A172 (cell line): ENCODE results near the gene GRK5. TPM values are rescaled to one million over a fixed set of nuclear protein-coding genes. Genes with fewer than 3 reads are reported as not detected.

Experiments used
- DNase-seq: peaks from one replicate; pipeline ENCODE4 v3.0.0-alpha.2; 2015; ENCODE audit warnings: low spot score
- total RNA-seq: library from RNA; depleted of rRNA; stranded (reverse); fragments of >200 nt; shearing (Covaris generic); gene quantifications from 2 replicates; pipeline ENCODE4 v1.2.3, GENCODE V29; 2014

GRK5 gene
- total RNA-seq, 1 experiment from 2014 or later, result 13.0 TPM

GRCh38 chr10:119341459-119342301 is 134.3 kb downstream of the GRK5 start:
- DNase-seq, result peak; percentile 82

DNA sequence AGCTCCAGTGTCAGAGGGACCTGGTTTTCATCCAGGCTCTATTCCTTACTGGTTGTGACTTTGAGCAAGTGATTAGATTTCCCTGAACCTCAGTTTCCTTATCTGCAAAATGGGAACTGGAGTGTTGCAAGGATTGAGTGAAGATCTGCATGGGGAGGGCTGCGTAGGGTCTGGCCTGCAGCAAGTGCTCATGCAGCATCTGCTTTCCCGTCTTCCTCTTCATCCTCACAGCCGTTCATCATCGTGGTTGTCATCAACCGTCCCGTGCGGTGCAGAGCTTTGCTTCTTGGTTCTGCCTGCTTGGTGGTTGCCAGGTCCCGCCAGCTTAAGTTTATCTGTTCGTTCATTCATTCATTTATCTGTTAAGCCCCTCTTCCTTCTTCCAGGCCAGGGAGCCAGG is 135.0 kb downstream of the GRK5 start:
- no peak for DNase-seq

DNA sequence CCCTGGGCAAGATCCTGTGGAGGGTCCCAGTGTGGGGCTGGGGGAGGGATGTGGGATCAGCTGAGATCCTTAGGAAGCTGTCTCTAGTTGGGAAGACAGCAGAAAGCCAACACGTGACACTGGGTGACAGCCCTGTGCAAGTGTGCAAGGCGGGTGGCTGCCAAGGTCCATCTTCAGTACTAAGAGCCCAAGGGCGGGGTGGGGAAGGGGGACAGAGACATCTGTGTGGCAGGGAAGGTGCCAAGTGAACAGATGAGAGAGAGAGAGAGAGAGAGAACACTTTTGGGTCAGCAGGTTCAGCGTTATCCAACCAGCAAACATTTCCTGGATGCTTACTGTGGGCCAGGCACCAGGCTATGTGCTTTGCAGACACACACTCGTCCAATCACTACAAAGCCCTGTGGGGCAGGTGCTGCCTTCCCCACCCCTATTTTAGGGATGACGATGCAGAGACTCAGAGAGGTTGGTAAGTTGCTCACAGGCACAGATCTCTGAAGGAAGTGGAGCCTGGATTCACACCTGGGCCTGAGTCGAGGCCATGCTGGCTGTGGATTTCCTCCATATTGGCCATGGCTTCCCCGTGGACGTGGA is 135.7 kb downstream of the GRK5 start:
- DNase-seq, result no peak

GRCh38 chr10:119344381-119344780 is 137.0 kb downstream of the GRK5 start:
- no peak for DNase-seq

GRCh38 chr10:119346095-119346832 is 138.9 kb downstream of the GRK5 start:
- peak; percentile 30 for DNase-seq

DNA sequence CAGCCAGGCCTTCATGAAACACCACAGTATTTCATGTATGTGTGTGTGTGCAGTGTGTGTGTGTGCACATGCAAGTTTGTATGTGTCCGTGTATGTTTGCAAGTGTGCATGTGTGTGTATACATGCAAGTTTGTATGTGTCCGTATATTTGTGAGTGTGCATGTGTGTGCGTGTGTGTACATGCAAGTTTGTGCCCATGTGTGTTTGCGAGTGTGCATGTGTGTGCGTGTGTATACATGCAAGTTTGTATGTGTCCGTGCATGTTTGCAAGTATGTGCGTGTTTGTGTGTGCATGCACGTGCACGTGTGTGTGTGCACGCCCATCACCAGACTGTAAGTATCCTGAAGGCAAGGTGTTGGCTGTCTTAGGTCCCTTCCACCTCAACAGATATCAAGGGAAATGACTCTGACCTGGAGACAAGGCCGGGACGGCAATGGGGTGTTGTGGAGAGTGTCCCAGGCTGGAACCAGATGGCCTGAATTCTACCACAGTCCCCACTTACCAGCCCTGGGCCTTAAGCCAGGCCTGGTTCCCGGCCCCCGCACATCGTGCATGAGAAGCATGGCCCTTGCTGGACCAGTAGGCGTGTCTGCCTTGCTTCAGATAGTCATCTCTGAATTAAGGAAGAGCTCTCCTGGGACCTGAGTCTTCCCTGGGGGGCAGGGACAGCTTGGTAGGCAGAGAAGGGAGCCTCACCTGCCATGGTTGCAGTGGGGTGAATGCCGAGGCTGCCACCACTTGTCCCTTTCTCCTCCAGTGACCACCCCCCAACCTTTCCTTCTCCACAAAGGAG is 140.0 kb downstream of the GRK5 start:
- DNase-seq, result no peak

DNA sequence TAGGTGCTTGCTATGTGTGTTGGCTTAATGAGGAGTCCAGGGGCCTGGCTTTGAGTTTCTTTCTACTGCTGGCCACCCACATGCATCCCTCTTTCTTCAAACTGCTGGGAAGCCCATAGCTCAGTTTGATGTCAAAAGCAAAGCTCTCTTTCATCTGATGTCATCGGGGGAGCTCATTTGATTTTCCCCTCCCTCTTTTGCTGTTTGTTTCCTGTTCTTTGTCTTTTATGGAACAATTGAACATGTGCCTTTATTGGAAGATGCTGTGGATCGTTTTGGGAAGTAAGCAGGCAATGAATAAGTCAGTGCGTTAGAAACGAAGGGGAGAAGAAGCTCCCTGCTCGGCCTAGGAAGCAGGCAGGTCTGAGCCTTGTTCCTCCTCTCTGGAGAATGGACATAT is 140.7 kb downstream of the GRK5 start:
- DNase-seq, result no peak

GRCh38 chr10:119348516-119349240 is 141.3 kb downstream of the GRK5 start:
- no peak for DNase-seq

DNA sequence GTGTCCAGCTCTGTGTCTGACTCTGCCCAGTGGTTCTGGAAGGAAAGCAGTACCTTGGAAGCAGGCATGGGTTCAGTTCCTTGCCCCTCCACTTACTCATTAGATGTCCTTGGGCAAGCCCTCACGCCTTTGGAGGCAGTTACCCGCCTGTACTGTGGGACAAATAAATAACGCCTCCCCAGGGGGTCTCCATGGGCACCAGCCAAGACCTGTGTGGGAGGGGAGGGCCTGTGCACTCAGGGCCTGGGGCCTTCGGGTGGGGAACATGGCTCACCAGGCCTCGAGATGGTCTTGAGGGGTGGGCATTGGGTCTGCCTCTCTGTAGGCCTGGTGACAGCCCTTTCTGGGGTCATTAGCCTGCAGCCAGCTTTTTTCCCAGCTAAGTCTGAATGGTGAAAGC is 142.0 kb downstream of the GRK5 start:
- DNase-seq, result no peak

DNA sequence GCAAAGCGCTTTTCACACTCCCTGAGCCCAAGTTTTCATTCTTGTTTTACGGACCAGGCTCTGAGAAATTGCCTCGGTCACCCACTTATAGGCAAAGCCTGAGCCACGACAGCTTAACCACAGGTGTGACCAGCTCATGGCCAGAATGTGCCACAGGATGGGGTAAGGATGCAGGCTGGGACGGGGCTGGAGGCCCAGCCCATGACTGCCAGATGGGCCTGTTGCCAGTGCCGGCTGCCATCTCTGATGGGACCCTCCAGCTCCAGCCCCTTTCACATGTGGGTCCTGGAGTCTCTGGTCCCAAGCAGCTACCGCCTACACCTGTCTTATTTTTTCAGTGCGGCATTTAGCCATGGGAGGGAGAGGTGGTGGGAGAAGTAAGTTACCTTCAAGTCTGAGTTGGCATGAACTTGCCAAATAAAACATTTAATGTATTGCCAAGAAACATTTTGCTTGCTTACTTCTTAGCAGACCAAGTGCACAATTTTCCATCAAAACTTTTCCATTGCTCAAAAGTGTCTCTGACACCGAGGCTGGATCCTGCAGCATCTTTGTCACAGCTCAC is 142.6 kb downstream of the GRK5 start:
- no peak for DNase-seq

DNA sequence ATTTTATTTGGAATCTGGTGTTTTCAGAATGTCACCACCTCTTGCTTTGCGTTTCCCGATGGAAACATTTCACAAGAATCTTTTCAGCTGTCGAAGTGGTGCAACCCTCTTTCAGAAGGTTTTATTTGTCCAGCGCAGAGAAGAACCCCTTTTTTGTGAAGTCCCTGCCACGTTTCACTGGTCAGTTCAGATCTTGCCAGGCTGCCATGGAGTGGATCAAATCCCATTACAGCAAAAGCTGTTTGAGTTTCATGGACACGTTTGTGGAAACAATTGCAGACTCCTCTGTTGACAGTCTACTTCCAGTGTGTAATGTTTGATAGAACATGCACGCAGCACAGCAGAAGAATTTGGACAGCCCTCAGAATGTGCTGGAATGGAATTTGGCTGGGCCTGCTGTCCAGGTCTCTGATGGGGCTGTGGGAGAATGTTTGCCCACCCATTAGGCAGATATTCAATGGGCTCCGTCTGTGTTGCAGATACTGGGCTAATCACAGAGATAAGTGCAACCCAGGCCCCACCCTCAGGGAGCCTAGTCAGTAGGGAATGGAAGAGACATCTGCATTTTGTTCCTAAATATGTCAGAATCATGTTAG is 143.2 kb downstream of the GRK5 start:
- no peak for DNase-seq

- no peak for DNase-seq
Observed at GRCh38 chr10:119351189-119351588, 143.8 kb downstream of the GRK5 start.

DNA sequence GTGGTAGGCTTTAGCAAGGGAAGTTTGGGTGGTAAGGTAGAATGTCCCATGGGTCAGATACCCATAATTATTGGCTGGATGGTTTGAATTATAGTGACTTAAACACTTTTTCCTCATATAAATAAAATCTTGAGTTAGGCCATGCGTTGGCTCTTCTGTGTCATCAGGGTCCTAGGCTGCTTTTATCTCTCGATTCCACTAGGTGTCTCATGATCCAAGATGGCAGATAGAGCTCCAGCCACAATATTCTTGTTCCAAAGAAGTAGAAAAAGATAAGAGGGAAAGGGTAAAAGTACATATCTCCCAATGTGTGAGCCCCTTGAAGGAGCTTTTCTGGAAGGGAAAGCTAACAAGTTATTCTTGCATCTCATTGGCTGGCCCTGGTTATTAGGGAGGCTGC is 144.7 kb downstream of the GRK5 start:
- no peak for DNase-seq

DNA sequence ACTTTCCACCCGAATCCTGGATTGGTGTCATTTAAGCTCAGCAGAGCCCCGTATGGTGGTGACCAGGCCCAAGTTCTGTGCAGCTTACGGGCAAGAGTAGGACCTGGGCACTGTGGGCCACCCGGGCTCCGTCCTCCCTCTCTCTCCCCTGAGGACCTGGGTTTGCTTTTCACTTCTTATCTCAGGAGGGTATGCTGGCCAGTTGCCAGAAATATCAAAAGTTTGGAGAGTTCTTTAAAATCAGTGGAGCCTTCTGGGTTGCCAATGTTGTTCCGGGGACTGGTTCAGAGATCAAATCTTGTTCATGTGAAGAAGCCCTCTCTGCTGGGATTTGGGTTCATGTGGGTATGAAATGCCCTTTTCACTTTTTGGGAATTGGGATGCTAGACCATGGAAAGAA is 145.4 kb downstream of the GRK5 start:
- DNase-seq, result no peak

DNA sequence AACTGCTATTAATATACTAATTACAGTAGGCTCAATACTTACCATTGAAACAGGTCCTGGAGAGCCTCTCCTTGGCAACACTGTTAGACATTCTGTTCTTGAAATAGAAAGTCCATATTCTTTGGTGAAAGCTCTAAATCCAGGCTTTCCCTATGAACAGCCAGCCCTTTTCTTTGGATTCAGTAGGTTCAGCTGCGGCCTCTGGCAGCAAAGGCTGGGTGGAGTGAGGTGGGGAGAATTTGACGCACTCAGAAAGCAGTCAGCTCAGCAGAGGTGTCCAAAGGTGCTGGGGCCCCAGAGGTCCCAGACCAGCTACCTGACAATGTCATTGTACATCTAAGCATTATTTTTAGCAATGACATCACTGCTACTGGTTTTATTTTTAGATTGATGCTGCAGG is 146.1 kb downstream of the GRK5 start:
- no peak for DNase-seq

DNA sequence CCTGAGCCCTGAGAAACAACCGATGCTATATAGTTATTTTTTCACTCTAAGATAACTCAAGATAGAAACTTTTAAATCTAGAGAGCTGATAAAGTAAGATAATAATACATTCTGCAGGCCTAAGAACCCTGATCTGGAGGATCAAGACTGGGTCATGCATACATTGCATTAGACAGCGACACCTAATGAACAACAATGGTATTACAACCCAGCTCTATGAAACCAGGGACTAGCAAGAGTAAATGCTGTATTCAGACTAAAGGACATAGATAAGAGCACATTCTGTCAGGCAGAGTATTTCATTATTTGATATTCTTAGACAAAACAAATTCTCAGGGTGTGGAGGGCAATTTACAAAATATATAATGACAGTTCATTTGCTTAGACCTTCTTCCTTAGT is 148.6 kb downstream of the GRK5 start:
- no peak for DNase-seq

- DNase-seq, result no peak
Observed at GRCh38 chr10:119357412-119358151, 150.2 kb downstream of the GRK5 start.

- no peak for DNase-seq
Observed at GRCh38 chr10:119358152-119358512, 150.8 kb downstream of the GRK5 start.

- no peak for DNase-seq
Observed at GRCh38 chr10:119358567-119358966, 151.2 kb downstream of the GRK5 start.

DNA sequence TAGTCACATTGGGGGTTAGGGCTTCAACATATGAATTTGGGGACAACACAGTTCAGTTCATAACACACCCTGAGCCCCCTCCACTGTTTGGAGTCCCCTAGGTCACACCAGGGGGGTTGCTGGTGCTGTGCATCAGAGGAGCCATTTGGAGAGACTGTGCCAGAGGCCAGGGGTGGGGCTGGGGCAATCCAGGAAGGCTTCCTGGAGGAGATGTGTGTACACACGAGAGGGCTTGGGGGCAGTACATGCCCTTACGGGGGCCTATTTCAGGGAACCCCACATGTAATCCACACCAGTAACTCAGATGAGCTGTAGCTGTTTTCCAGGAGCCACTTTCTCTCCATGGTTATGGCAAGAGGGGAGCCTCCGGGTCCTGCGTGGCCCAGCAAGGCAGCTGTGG is 151.7 kb downstream of the GRK5 start:
- no peak for DNase-seq
